ENCODE measurements around the gene KRTAP19-3. TPM values are rescaled to one million over a fixed set of nuclear protein-coding genes. Genes with fewer than 3 reads are reported as not detected.

KRTAP19-3 gene
- total and polyA plus RNA-seq, 5 donors from 2014 or later: not detected

DNA sequence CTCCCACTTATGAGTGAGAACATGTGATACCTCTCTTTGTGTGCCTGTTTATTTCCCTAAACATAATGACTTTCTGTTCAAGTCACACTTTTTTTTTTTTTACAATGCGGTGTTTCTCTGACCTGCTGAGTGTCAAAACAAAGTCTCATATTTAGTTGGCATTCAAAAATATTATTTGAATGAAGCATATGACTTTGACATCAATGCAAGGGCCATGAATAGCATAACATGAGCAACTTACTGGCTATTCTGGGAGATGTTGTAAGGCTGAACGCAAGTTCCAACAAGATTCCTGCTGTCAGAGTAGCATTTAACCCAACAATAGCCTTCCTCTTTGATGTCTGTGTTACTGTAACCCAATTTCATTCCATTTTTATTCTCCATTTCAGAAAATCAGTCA lies 9.7 kb downstream of the KRTAP19-3 start:
- H3K27me3 ChIP-seq (ENCODE audit: control insufficient read depth, insufficient read depth, low read length): no peaks in the 10 kb centered on the region
- no peaks in the 10 kb centered on the region for H3K36me3 ChIP-seq (ENCODE audit: control insufficient read depth, insufficient read depth, low read length)
- peaks cover 0 to 6% of the 10 kb centered on the region in 2 experiments for H3K9me3 ChIP-seq (ENCODE audit: control insufficient read depth in 2 of 2, low read length in 2 of 2)
- no peak overlapping the region for H3K4me3 Mint-ChIP-seq
- no peaks in the 10 kb centered on the region for H3K4me1 ChIP-seq (ENCODE audit: control insufficient read depth, insufficient read depth, low read length, poor library complexity, severe bottlenecking)
- ATAC-seq (ENCODE audit: low read depth in 2 of 2): no peak
- H3K27ac ChIP-seq (ENCODE audit: insufficient read depth, low read length, poor library complexity, severe bottlenecking): no peak overlapping the region
- no peak for DNase-seq
- peak overlapping the region in 1 of 3 donors; percentile 11 for H3K27ac Mint-ChIP-seq
- no peaks in the 10 kb centered on the region for H3K36me3 Mint-ChIP-seq
- peaks cover 0 to 16% (median 4%) of the 10 kb centered on the region in 7 donors for H3K9me3 Mint-ChIP-seq
- no peaks in the 10 kb centered on the region for H3K4me1 Mint-ChIP-seq
- no peak overlapping the region for H3K4me3 ChIP-seq (ENCODE audit: low read depth, low read length)
- H3K27me3 Mint-ChIP-seq: no peaks in the 10 kb centered on the region

DNA sequence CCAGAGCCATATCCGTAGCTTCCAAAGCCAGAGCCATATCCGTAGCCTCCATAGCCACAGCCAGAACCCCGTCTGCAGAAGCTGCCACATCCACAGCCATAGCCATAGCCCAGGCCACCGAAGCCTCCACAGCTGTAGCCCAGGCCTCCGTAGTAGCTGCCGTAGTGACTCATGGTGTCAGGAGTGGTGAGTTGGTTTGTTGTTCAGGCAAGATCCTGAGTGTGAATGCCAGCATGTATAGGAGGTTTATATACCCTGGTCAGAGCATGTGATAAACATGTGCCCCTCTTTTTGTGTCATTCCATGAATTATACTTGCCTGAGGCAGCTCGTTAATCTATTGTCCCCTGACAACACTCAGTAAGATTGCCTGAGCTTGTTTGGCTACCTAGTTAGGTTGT lies 11.7 kb downstream of the KRTAP19-3 start, which contains the start of gene KRTAP19-1:
TSS of gene KRTAP19-1 (minus strand) at position 223 of the 400 bp plus-strand sequence. CDS start at position 173, 50 bp downstream.
- no peak within 1 kb of the TSS for H3K4me3 ChIP-seq (ENCODE audit: low read depth, low read length)
- no peaks in the 10 kb centered on the region for H3K9me3 ChIP-seq (ENCODE audit: control insufficient read depth in 2 of 2, low read length in 2 of 2)
- H3K36me3 Mint-ChIP-seq: no peaks in the 10 kb centered on the region
- no peaks in the 10 kb centered on the region for H3K4me1 ChIP-seq (ENCODE audit: control insufficient read depth, insufficient read depth, low read length, poor library complexity, severe bottlenecking)
- H3K36me3 ChIP-seq (ENCODE audit: control insufficient read depth, insufficient read depth, low read length): no peaks in the 10 kb centered on the region
- no peak within 1 kb of the TSS for H3K27ac Mint-ChIP-seq
- H3K9me3 Mint-ChIP-seq: peaks cover 0 to 4% (median 2%) of the 10 kb centered on the region in 7 donors
- DNase-seq (no peak), ATAC-seq (ENCODE audit: low read depth in 2 of 2) (no peak)
- H3K27me3 ChIP-seq (ENCODE audit: control insufficient read depth, insufficient read depth, low read length): no peaks in the 10 kb centered on the region
- no peak within 1 kb of the TSS for H3K4me3 Mint-ChIP-seq
- no peaks in the 10 kb centered on the region for H3K4me1 Mint-ChIP-seq
- H3K27me3 Mint-ChIP-seq: no peaks in the 10 kb centered on the region
- no peak within 1 kb of the TSS for H3K27ac ChIP-seq (ENCODE audit: insufficient read depth, low read length, poor library complexity, severe bottlenecking)

GRCh38 chr21:30479259-30479658 lies 12.6 kb downstream of the KRTAP19-3 start:
- Mint-ChIP-seq H3K27me3 (peaks cover 4% of the 10 kb centered on the region), H3K36me3 (no peaks in the 10 kb centered on the region), H3K27ac (no peak overlapping the region), H3K9me3 (peaks cover 0 to 4% (median 0%) of the 10 kb centered on the region in 7 donors), H3K4me1 (no peaks in the 10 kb centered on the region), H3K4me3 (no peak overlapping the region)
- Histone ChIP-seq H3K27ac (ENCODE audit: insufficient read depth, low read length, poor library complexity, severe bottlenecking) (no peak overlapping the region), H3K27me3 (ENCODE audit: control insufficient read depth, insufficient read depth, low read length) (no peaks in the 10 kb centered on the region), H3K4me3 (ENCODE audit: low read depth, low read length) (no peak overlapping the region), H3K4me1 (ENCODE audit: control insufficient read depth, insufficient read depth, low read length, poor library complexity, severe bottlenecking) (no peaks in the 10 kb centered on the region), H3K36me3 (ENCODE audit: control insufficient read depth, insufficient read depth, low read length) (no peaks in the 10 kb centered on the region), H3K9me3 (ENCODE audit: control insufficient read depth in 2 of 2, low read length in 2 of 2) (no peaks in the 10 kb centered on the region)
- DNase-seq: no peak
- ATAC-seq (ENCODE audit: low read depth in 2 of 2): no peak

DNA sequence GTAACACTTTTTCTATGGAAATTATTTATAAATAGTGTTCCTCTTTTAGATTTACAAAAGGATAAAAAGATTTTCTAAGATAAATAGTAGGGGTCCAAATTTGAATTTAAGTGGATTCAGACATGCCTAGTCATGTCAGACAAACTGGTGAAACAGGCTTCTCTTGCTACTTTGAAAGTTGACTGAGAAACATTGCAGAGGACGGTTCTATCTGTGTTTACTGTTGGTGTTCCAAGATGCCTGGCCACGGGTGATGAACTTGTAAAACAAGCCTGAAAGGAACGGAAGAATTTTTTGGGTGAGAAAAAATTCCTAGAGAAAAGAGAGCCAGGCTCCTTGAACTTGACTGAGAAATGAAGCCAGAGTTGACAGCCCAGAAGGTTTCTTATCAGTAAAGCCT lies 13.8 kb downstream of the KRTAP19-3 start:
- no peaks in the 10 kb centered on the region for H3K4me1 Mint-ChIP-seq
- H3K27ac Mint-ChIP-seq: no peak overlapping the region

GRCh38 chr21:30468900-30469714 lies 22.7 kb downstream of the KRTAP19-3 start:
- no peak overlapping the region for H3K4me3 Mint-ChIP-seq
- no peaks in the 10 kb centered on the region for H3K9me3 ChIP-seq (ENCODE audit: control insufficient read depth in 2 of 2, low read length in 2 of 2)
- no peak for DNase-seq

More for the DNA sequence above, 13.8 kb downstream of the KRTAP19-3 start:
- no peak overlapping the region for H3K27ac ChIP-seq (ENCODE audit: insufficient read depth, low read length, poor library complexity, severe bottlenecking)
- no peaks in the 10 kb centered on the region for H3K27me3 ChIP-seq (ENCODE audit: control insufficient read depth, insufficient read depth, low read length)
- no peak for ATAC-seq (ENCODE audit: low read depth in 2 of 2)
- Mint-ChIP-seq H3K27me3 (peaks cover 4% of the 10 kb centered on the region), H3K36me3 (no peaks in the 10 kb centered on the region), H3K9me3 (peaks cover 0 to 4% (median 0%) of the 10 kb centered on the region in 7 donors), H3K4me3 (no peak overlapping the region)
- no peaks in the 10 kb centered on the region for H3K4me1 ChIP-seq (ENCODE audit: control insufficient read depth, insufficient read depth, low read length, poor library complexity, severe bottlenecking)
- no peak for DNase-seq
- no peaks in the 10 kb centered on the region for H3K36me3 ChIP-seq (ENCODE audit: control insufficient read depth, insufficient read depth, low read length)
- no peak overlapping the region for H3K4me3 ChIP-seq (ENCODE audit: low read depth, low read length)
- H3K9me3 ChIP-seq (ENCODE audit: control insufficient read depth in 2 of 2, low read length in 2 of 2): no peaks in the 10 kb centered on the region

DNA sequence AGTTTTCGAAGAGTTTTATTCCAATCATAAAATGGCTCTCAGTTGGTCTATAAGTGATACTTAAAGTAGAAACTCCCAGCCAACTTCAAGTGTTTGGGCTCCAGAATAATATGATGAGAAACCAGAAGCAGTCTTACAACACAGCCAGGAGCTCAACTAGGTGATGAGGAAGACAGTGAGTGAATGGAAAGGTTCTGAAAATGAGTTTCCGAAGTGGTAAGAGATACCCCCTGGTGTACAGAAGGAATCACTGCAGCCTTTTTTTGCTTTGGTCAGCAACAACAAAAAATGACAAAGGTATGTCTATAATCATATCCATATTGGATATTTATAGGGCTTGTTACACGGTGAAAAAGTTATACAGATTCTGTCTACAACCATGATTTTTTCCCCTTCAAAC lies 28.1 kb downstream of the KRTAP19-3 start:
- Mint-ChIP-seq H3K27ac (no peak overlapping the region), H3K4me3 (no peak overlapping the region), H3K9me3 (peaks cover 0 to 3% (median 0%) of the 10 kb centered on the region in 7 donors), H3K4me1 (no peaks in the 10 kb centered on the region), H3K36me3 (no peaks in the 10 kb centered on the region), H3K27me3 (no peaks in the 10 kb centered on the region)
- Histone ChIP-seq H3K27me3 (ENCODE audit: control insufficient read depth, insufficient read depth, low read length) (no peaks in the 10 kb centered on the region), H3K27ac (ENCODE audit: insufficient read depth, low read length, poor library complexity, severe bottlenecking) (no peak overlapping the region), H3K4me3 (ENCODE audit: low read depth, low read length) (no peak overlapping the region), H3K36me3 (ENCODE audit: control insufficient read depth, insufficient read depth, low read length) (no peaks in the 10 kb centered on the region), H3K9me3 (ENCODE audit: control insufficient read depth in 2 of 2, low read length in 2 of 2) (no peaks in the 10 kb centered on the region), H3K4me1 (ENCODE audit: control insufficient read depth, insufficient read depth, low read length, poor library complexity, severe bottlenecking) (no peaks in the 10 kb centered on the region)
- DNase-seq (peak in 1 of 3 donors; percentile 2), ATAC-seq (ENCODE audit: low read depth in 2 of 2) (no peak)

More at GRCh38 chr21:30468900-30469714, 22.7 kb downstream of the KRTAP19-3 start:
- H3K9me3 Mint-ChIP-seq: peaks cover 0 to 3% (median 0%) of the 10 kb centered on the region in 7 donors
- H3K27me3 Mint-ChIP-seq: no peaks in the 10 kb centered on the region
- no peaks in the 10 kb centered on the region for H3K4me1 ChIP-seq (ENCODE audit: control insufficient read depth, insufficient read depth, low read length, poor library complexity, severe bottlenecking)
- no peaks in the 10 kb centered on the region for H3K36me3 Mint-ChIP-seq
- no peak overlapping the region for H3K27ac ChIP-seq (ENCODE audit: insufficient read depth, low read length, poor library complexity, severe bottlenecking)
- H3K4me3 ChIP-seq (ENCODE audit: low read depth, low read length): no peak overlapping the region
- no peak for ATAC-seq (ENCODE audit: low read depth in 2 of 2)
- no peak overlapping the region for H3K27ac Mint-ChIP-seq
- H3K36me3 ChIP-seq (ENCODE audit: control insufficient read depth, insufficient read depth, low read length): no peaks in the 10 kb centered on the region
- H3K27me3 ChIP-seq (ENCODE audit: control insufficient read depth, insufficient read depth, low read length): no peaks in the 10 kb centered on the region
- H3K4me1 Mint-ChIP-seq: no peaks in the 10 kb centered on the region

DNA sequence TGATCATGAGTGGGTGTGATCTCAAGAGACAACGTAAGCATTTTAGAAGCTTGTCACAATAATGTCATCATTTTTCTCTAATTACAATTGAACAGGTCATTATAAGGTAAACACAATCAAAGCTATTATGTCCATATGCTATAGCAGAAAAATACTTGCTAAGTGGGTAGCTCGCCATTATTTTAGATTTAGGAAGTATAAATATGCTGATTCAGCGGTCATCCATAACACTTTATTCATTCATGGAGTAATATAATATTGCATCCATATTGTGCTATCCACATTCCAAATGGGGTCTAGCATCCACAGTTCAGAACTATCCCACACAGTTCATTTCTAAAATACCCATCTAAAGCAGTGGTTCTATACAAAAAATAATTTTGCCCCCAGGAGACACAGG lies 43.3 kb downstream of the KRTAP19-3 start:
- Histone ChIP-seq H3K9me3 (ENCODE audit: control insufficient read depth in 2 of 2, low read length in 2 of 2) (no peaks in the 10 kb centered on the region), H3K4me1 (ENCODE audit: control insufficient read depth, insufficient read depth, low read length, poor library complexity, severe bottlenecking) (no peaks in the 10 kb centered on the region), H3K27ac (ENCODE audit: insufficient read depth, low read length, poor library complexity, severe bottlenecking) (no peak overlapping the region), H3K36me3 (ENCODE audit: control insufficient read depth, insufficient read depth, low read length) (no peaks in the 10 kb centered on the region), H3K27me3 (ENCODE audit: control insufficient read depth, insufficient read depth, low read length) (no peaks in the 10 kb centered on the region), H3K4me3 (ENCODE audit: low read depth, low read length) (no peak overlapping the region)
- Mint-ChIP-seq H3K4me1 (no peaks in the 10 kb centered on the region), H3K27ac (no peak overlapping the region), H3K9me3 (peaks cover 0 to 4% (median 0%) of the 10 kb centered on the region in 7 donors), H3K27me3 (no peaks in the 10 kb centered on the region), H3K4me3 (no peak overlapping the region), H3K36me3 (no peaks in the 10 kb centered on the region)
- DNase-seq: no peak
- ATAC-seq (ENCODE audit: low read depth in 2 of 2): no peak

DNA sequence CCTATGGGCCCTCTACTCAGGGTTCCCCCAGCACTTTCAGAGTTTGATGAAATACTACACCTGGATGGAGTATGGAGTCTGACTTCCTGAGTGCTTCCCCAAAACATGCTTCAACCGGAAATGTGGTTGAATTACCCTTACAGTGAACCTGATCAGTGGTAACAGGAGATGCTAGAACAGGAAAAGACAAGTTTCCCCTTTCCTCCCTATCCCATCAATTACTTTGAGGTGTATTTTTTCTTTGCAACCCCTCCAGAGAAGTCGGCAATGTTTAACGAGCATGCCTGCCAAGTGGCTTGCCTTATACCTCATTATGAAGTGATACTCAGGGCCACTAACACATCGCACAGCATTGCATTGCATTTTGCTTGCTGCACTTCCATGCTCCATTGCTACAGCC lies 44.8 kb downstream of the KRTAP19-3 start:
- Histone ChIP-seq H3K4me1 (ENCODE audit: control insufficient read depth, insufficient read depth, low read length, poor library complexity, severe bottlenecking) (no peaks in the 10 kb centered on the region), H3K27me3 (ENCODE audit: control insufficient read depth, insufficient read depth, low read length) (no peaks in the 10 kb centered on the region), H3K36me3 (ENCODE audit: control insufficient read depth, insufficient read depth, low read length) (no peaks in the 10 kb centered on the region), H3K4me3 (ENCODE audit: low read depth, low read length) (no peak overlapping the region), H3K9me3 (ENCODE audit: control insufficient read depth in 2 of 2, low read length in 2 of 2) (no peaks in the 10 kb centered on the region), H3K27ac (ENCODE audit: insufficient read depth, low read length, poor library complexity, severe bottlenecking) (no peak overlapping the region)
- Mint-ChIP-seq H3K4me1 (no peaks in the 10 kb centered on the region), H3K4me3 (no peak overlapping the region), H3K36me3 (no peaks in the 10 kb centered on the region), H3K9me3 (peaks cover 0 to 4% (median 0%) of the 10 kb centered on the region in 7 donors), H3K27me3 (no peaks in the 10 kb centered on the region), H3K27ac (no peak overlapping the region)
- ATAC-seq (ENCODE audit: low read depth in 2 of 2) (no peak), DNase-seq (no peak)
